HG03064 (cell line): ENCODE measurements around the gene AGBL5.

ENCODE experiments used
- ATAC-seq: cut with Tn5 transposase; IDR thresholded peaks from one replicate; pipeline ENCODE4 v1.9.1; 2021; ENCODE audit warnings: low read depth; ENCODE audit not compliant: unreplicated experiment

AGBL5 gene, protein sequence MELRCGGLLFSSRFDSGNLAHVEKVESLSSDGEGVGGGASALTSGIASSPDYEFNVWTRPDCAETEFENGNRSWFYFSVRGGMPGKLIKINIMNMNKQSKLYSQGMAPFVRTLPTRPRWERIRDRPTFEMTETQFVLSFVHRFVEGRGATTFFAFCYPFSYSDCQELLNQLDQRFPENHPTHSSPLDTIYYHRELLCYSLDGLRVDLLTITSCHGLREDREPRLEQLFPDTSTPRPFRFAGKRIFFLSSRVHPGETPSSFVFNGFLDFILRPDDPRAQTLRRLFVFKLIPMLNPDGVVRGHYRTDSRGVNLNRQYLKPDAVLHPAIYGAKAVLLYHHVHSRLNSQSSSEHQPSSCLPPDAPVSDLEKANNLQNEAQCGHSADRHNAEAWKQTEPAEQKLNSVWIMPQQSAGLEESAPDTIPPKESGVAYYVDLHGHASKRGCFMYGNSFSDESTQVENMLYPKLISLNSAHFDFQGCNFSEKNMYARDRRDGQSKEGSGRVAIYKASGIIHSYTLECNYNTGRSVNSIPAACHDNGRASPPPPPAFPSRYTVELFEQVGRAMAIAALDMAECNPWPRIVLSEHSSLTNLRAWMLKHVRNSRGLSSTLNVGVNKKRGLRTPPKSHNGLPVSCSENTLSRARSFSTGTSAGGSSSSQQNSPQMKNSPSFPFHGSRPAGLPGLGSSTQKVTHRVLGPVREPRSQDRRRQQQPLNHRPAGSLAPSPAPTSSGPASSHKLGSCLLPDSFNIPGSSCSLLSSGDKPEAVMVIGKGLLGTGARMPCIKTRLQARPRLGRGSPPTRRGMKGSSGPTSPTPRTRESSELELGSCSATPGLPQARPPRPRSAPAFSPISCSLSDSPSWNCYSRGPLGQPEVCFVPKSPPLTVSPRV

DNA sequence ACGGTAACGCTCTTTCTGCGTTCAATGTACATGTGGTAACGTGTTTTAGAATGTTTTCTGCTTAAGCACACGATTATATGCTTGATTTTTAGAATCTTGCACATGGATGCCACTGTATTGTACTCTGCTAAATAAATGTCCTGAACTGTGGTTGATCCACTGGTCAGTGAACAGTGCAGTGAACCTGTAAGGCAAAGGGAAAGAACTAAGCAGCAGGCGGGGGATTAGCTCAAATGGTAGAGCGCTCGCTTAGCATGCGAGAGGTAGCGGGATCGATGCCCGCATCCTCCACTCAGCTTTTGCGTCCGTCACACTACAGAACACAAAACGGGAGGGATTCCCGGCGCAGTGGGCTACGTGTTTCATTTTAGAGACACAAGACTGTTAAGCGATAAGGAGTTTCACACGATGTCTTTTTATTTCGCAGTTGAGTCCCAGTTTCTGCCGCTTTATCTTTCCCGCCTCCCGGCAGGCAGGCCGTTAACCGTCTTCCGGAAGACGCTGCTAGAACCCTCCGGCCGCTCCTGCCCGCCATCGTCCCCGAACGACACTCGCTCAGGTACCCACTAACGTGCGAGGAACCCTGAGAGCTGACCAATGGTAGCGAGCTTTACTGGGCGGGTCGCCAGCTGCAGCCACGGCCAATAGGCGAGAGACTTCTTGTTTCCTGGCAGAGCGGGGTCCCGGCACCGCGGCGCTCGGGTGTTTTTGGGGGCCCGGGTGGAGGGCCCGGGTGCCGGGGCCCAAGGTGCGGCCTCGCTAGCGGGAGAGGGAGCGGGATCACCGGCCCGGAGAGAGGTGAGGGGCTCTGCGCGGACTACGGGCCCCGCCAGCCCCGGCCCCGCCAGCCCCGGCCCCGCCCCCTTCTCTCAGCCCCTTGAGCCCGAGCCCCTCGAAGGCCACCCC is at the start of gene AGBL5:
TSS of gene AGBL5 (plus strand) at position 673 of the 906 bp plus-strand sequence. CDS start 1,291 bp downstream, outside the sequence.
- ATAC-seq, result peak; percentile 56

DNA sequence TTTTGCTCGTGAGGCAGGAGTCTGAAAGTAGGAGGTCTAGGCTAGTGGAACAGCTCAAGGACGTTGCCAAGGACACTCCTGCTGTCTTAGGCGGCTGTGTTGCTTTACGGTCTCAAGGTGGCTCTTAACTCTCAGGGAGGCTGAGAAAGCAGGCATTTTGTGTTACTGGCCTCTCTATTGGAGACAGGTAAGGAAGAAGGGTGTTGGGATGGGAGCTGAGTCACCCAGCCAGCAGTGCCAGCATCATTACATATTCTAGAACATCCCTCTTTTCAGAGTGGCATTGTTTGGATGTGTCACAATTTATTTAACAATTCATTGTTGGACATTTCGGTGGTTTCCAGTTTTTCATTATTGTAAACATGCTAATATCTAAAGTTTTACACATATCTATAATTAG is 49.5 kb upstream of the AGBL5 start:
- no peak for ATAC-seq

- no peak for ATAC-seq
These were observed 48.5 kb upstream of the AGBL5 start for GRCh38 chr2:27003007-27003406.

GRCh38 chr2:27003857-27004256 is 47.6 kb upstream of the AGBL5 start:
- no peak for ATAC-seq

GRCh38 chr2:27006602-27007415 is 44.7 kb upstream of the AGBL5 start:
- ATAC-seq, result no peak

DNA sequence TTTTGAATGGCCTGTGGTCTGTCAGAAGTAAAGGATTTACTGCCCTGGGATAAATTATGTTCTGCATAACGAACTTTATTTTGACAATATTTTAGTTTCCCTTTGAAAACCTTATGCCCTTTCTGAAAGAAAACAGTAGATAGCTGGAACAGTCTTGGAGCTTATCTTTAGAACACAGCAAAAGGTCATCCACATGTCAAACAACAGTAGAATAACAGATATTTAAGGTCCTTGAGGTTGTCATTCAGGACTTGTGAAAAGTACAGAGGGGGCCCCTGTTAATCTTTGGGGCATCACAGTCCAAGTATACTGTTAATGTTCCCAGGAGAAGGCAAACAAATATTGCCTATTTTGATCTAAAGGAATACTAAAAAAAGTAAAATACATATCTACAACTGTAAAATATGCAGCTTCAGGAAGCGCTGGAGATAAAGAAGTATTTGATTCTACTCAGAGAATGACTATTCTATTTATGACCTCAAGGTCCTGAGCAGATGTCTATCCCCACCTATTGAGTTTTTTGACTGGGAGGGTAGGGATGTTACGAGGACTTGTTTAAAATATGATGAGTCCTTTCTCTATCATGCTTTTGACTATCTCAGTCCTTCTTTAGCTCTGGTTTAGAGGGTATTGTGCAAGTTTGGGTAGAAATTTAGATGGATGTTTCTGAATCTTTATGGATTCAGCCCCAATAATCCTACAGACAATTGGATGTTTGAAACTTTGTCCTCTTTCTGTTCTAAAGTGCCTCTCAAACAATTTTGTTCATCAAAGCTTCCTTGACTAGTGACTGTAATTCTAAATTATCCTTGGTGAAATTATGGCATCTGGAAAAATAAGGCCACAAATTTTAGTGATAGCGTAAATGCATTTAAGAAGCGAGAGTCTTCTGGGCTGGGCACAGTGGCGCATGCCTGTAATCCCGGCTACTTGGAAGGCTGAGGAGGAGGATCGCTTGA is 43.8 kb upstream of the AGBL5 start:
- no peak for ATAC-seq

DNA sequence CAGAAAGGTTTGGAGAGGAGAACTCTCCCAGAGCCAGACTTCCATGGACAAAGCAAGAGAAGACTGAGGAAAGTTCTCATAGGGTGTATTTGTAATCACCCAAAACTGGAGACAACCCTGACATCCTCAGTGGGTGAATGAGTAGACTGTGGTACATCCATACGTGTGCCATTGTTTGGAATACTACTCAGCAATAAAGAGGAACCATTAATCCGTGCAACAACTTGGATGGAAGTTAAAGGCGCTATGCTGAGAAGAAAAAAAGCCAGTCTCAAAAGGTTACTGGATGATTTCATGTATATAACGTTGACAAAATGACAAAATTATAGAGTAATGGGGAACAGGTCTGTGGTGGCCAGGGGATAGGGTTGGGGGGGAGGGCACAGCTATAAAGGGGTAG is 42.8 kb upstream of the AGBL5 start:
- no peak for ATAC-seq

DNA sequence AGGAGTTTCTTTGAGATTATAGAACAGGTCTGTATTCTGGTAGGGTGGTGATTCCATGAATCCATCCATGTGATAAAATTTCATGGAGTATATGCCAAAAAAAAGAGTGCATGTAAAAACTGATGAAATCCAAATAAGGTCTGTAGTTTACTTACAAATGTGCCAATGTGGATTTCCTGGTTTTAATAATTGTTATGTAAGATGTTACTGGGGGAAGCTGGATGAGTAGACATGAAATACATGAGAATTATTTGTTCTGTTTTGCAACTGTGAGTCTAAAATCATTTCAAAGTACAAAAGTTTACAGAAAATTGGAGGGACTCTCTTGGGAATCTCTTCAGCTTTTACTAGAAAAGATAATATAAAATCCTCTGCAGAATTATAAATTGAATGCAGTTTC is 42.4 kb upstream of the AGBL5 start:
- ATAC-seq, result no peak

DNA sequence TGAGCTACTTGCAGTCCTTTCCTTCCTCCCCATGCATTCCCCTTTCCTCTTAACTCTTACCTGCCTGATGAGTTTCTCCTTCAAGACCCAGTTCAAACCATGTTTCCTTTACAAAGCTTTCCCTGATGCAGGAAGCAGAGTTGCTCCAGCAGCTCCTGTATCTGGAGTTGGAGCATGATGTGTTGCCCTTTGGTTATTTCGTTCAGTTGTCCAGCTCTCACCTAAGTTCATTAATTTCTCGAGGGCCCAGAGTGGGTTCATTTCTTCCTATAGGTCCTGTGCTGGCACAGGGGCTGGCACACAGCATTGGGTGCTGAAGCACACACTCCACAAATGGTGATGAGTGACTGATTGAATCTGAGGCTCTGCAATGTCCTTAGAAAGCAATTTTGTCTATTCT is 41.8 kb upstream of the AGBL5 start:
- ATAC-seq, result no peak

DNA sequence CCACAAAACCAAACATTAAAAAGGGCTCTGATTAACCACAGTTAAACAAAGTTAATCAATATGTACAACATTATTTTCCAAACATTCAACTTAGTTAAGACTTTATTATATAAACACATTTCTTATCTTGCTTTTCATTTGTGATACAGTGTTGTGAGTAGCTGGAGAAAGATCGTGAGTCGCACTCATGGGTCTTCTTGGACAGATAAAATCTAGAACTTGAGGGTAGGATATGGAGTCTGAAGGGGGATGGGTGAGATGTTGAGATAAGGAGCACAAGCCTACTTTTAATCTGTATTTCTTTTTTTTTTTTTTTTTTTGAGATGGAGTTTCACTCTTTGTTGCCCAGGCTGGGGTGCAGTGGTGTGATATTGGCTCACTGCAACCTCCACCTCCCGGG is 41.3 kb upstream of the AGBL5 start:
- no peak for ATAC-seq

- ATAC-seq, result no peak
These were observed 37.7 kb upstream of the AGBL5 start for GRCh38 chr2:27013738-27014137.

DNA sequence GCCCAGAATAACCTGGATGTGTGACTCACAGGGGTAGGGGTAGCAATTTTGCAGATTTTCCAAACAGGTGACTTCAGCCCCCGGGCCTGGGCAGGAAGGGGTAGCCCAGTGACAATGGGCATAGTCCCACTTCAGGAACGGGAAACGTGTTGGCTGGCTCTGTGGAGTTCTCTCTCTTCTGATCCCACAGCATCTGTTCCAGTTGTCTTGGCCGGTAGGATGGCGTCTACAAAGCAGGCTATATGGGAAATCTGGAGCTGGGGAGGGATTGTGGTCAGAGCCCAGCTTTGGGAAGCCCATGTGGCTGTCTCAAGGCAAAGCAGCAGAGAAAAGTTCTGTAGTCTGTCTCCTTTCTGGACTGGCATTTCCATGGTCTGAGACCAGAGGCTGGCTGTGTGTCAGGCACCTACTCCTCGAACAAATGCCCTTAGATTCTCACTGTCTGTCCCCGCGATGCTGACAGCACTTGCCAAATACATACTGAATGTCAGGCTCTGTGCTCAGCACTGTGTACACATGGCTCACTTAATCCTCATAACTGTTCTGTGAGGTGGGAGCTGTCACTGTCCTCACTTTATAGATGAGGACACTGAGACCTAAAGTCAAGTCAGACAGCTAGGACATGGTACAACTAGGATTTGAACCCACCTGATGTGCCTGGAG is 36.6 kb upstream of the AGBL5 start:
- no peak for ATAC-seq

DNA sequence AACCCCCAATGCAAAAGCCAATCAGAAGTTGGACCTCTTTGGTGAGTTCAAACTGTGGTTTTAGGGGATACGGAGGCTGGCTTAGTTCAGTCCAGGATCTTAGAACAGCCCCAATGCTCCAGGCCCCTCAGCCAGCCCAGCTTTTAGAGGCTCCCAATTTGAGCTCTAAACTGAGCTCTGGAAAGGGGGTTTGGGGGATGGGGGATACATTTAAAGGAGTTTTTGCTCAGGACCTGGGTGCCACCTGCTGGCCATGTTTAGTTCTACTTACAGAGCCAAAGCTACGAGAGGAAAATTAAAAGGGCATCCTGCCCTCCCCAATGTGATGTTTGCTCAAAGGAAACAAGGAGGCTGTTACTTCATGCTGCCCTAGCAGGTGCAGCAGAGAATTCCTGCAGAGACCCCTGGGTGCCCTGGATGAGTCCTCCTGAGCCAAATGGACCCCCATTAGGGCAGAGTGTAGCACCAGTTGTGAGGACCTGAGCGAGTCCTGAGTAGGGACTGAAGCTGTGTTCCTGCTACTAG is 34.6 kb upstream of the AGBL5 start:
- no peak for ATAC-seq

GRCh38 chr2:27018142-27018541 is 33.3 kb upstream of the AGBL5 start:
- ATAC-seq, result no peak

DNA sequence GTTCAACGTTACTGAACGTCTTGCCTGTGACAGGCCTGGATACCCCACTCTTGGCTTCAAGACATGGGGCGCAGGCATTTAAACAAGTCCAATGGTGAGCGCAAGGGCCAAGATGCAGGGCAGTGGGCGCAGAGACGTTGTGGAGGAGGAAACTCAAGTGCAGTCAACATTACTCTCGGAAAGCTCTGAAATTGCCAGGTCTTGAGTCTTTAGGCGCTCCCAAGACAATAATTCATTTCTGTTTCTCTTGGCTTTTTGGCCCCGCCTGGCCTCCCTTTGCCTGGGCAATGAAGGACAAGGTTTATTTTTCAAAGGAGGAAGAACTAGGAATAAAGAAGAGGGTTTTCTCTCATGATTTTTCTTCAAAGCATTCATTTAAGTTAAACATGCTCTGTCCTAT is 32.0 kb upstream of the AGBL5 start:
- no peak for ATAC-seq

- ATAC-seq, result no peak
These were observed 31.3 kb upstream of the AGBL5 start for GRCh38 chr2:27019931-27020855.
